Measurements from ENCODE around the gene GPR162. TPM values are rescaled to one million over a fixed set of nuclear protein-coding genes. Genes with fewer than 3 reads are reported as not detected.

GPR162 gene
- total and polyA plus RNA-seq, 11 donors = 1.8 to 7.7 (median 3.0) TPM

DNA sequence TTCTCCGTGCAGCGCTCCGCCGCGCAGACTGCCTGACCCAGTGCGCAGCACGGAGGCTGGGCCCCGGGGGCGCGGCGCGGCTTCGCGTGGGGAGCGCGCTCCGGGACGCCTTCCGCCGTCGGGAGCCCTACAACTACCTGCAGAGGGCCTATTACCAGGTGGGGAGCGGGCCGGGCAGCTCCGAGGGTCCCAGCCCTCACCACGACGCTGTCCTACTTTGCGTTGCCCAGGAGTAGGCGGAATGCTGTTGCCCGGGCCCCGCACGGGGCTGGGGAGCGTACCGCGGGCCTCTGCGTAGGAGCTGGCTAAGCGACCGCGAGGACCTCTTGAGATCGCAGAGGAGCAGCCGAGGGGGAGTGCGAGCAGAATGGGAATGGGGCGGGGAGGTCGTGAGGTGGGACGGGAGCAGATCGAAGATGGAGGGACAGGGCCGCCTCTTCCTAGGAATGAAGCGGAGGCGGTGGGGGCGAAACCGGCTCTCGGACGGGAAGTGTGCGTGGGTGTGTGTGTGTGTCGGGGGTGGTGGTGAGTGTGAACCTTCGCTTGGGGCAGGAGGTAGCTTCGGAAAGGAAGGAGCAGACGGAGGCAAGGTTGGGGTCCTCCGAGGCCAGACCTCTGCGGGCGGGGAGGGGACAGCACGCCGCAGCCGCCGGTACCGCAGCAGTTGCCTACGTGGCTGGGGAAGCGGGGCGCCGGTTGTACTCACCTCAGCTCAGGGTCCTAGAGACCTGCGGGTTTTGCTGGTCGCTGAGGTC, 7.3 kb downstream of the GPR162 start:
- TF ChIP-seq POLR2A (IDR thresholded peaks at IDR 0.05) (no peak), CTCF (IDR thresholded peaks at IDR 0.05) (no peak)
- intact Hi-C loops (cut with DNase I) = loop anchor here (5.0 to 10.0 kb wide), 5 partner anchors 54 to 214 kb away; partner anchors contain the start of genes MLF2 (in 6 of the 10) and LAG3 (in 1 of the 10)
- DNase-seq (peak in 2 of 5 donors; percentile 36 to 58), ATAC-seq (peak in 3 of 4 donors; percentile 8 to 31 (median 29))
- 1 to 2% (median 1%) methylated on average over 47 to 71 of the region's 71 CpGs for WGBS, 4 donors
- no peaks in the 10 kb centered on the region for H3K9me3 ChIP-seq
- peaks cover 0 to 31% (median 0%) of the 10 kb centered on the region in 9 donors for H3K36me3 ChIP-seq
- peak overlapping the region; percentile 62 to 92 (median 78) for H3K4me3 ChIP-seq
- peak overlapping the region; percentile 65 to 92 (median 85) for H3K27ac ChIP-seq
- H3K27me3 ChIP-seq = peaks cover 0 to 9% (median 0%) of the 10 kb centered on the region in 9 donors
- peaks cover 0 to 37% (median 17%) of the 10 kb centered on the region in 12 donors for H3K4me1 ChIP-seq

DNA sequence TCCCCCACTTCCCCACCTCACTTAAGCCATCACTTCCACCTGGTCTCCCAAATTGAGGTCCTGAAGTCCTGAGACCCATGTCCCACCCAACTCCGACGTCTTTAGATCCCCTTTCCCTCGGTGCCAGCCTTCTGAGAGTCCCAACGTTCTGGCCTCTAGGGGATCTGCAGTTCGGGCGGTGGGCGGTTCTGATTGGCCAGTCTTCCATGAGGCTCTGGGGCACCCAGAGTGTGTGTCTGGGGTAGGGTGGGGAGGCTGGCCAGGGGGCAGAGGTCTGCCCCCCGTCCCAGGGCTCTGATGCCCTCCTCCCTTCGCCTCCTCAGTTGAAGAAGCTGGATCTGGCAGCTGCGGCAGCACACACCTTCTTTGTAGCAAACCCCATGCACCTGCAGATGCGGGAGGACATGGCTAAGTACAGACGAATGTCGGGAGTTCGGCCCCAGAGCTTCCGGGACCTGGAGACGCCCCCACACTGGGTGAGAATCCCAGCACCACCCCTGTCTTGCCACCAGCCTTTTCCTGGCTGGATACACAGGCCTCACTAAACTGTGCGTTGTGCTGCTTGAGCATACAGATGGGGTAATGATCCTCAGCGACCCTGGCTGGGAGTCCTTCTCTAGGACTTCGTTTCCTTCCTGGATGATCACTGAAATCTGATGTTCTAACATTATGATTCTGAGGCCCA, 8.1 kb downstream of the GPR162 start:
- intact Hi-C loops (cut with DNase I) = loop anchor here (5.0 to 10.0 kb wide), 5 partner anchors 55 to 215 kb away; partner anchors contain the start of genes MLF2 (in 6 of the 10) and LAG3 (in 1 of the 10)
- H3K27me3 ChIP-seq = peaks cover 0 to 9% (median 0%) of the 10 kb centered on the region in 9 donors
- H3K4me3 ChIP-seq = peak overlapping the region; percentile 62 to 92 (median 78)
- H3K4me1 ChIP-seq = peaks cover 0 to 42% (median 21%) of the 10 kb centered on the region in 12 donors
- no peak for TF ChIP-seq POLR2A (IDR thresholded peaks at IDR 0.05)
- peak in 1 of 12 donors; percentile 13 for TF ChIP-seq CTCF (IDR thresholded peaks at IDR 0.05)
- H3K9me3 ChIP-seq = no peaks in the 10 kb centered on the region
- DNase-seq = peak in 2 of 5 donors; percentile 55 to 59
- WGBS, 4 donors = 52 to 59% (median 55%) methylated on average over 14 to 19 of the region's 19 CpGs
- H3K27ac ChIP-seq = peak overlapping the region; percentile 65 to 92 (median 85)
- peaks cover 0 to 38% (median 5%) of the 10 kb centered on the region in 9 donors for H3K36me3 ChIP-seq
- ATAC-seq = peak in 2 of 4 donors; percentile 1 to 4

GRCh38 chr12:6830286-6830890, 8.8 kb downstream of the GPR162 start:
- H3K36me3 ChIP-seq = peaks cover 0 to 39% (median 8%) of the 10 kb centered on the region in 9 donors
- DNase-seq (peak in 1 of 5 donors; percentile 23), ATAC-seq (no peak)
- H3K4me3 ChIP-seq = peak overlapping the region in 1 of 12 donors; percentile 74
- no peak for TF ChIP-seq POLR2A (IDR thresholded peaks at IDR 0.05)
- no peak for TF ChIP-seq CTCF (IDR thresholded peaks at IDR 0.05)
- no peaks in the 10 kb centered on the region for H3K9me3 ChIP-seq
- peak overlapping the region in 3 of 12 donors; percentile 24 to 92 (median 74) for H3K27ac ChIP-seq
- peaks cover 0 to 40% (median 20%) of the 10 kb centered on the region in 12 donors for H3K4me1 ChIP-seq
- 84 to 89% (median 87%) methylated on average over 7 to 11 of the region's 11 CpGs for WGBS, 4 donors
- peaks cover 0 to 9% (median 0%) of the 10 kb centered on the region in 9 donors for H3K27me3 ChIP-seq
- intact Hi-C loops (cut with DNase I) = no loop called here

All from heart left ventricle (tissue), 16 donors.